Measurements from ENCODE around the gene AFF4.

DNA sequence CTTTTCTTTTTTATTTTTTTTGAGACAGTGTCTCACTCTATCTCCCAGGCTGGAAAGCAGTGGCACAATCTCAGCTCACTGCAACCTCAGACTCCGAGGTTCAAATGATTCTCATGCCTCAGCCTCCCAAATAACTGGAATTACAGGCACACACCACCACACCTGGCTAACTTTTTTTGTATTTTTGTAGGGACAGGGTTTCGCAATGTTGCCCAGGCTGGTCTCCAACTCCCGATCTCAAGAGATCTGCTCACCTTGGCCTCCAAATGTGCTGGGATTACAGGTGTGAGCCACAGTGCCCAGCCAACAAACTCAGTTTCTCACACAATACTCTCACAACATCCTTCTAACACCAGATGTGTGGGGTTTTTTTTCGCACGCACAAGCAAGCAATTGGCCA lies 22.1 kb downstream of the AFF4 start:
- TF ChIP-seq CTCF (conservative IDR thresholded peaks at IDR 0.05 in 1 of 2, IDR thresholded peaks at IDR 0.05 in 1 of 2; ENCODE audit: extremely low read depth in 1 of 2, insufficient read depth in 1 of 2, low read depth in 1 of 2, low read length in 2 of 2) (no peak), EZH2 (IDR thresholded peaks at IDR 0.05; ENCODE audit: borderline replicate concordance, low read length) (no peak)
